Spleen (tissue), 7 donors: Measurements from ENCODE around the gene AQP5.

Experiments used
- POLR2A ChIP-seq, 3 donors: fragments of 450-650 bp; IDR thresholded peaks; one replicate each; pipeline ENCODE4 v1.5.1; 2017; ENCODE audit warnings: antibody characterized with exemption in 3 of 3, mild to moderate bottlenecking in 1 of 3
- POLR2AphosphoS5 ChIP-seq, 3 donors: sonication (generic); formaldehyde crosslinking; IDR thresholded peaks; one replicate each; pipeline ENCODE4 v1.5.1; 2017; ENCODE audit warnings: antibody characterized with exemption in 3 of 3
- TF ChIP-seq, protein P1 (sequence below), 11 experiments: fragments of 200-600 bp in 7 of 11; fragments of 450-650 bp in 4 of 11; sonication (generic) in 4 of 11; IDR thresholded peaks in 8 of 11; conservative IDR thresholded peaks in 3 of 11; 1 replicate in 7 of 11; 2 replicates in 4 of 11; pipeline versions ENCODE4 v1.4.0 to v1.8.0; 2016 to 2021; ENCODE audit warnings: antibody characterized with exemption in 11 of 11, inconsistent platforms in 4 of 11, mild to moderate bottlenecking in 1 of 11
- donor health status: DM: no; HTN: no; CAD: no; lungs with moderate emphysema.
- donor health status: DM: no; HTN: no; CAD: no.
- donor health status: DM: no; HTN: no; CAD: no.

DNA sequence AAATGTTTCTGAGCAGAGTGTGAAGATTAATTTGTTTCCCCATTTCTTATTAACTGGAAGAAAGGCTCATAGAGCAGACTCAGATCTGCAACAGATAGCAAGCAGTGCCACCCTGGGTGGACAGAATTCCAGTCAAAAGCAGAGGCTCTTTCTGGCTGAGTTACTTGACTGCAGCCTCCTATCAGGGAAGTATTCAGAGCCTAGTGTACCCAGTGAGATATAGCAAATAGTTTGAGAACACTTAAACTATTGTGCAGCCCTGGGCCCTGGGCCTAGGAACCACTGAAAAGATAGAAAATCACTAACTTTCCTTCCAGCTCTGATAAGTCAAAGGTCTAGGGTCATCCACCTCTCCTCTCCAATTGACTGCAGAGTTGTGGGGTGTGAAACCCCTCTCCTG, 22.4 kb upstream of the AQP5 start:
- TF ChIP-seq, protein P1, sequence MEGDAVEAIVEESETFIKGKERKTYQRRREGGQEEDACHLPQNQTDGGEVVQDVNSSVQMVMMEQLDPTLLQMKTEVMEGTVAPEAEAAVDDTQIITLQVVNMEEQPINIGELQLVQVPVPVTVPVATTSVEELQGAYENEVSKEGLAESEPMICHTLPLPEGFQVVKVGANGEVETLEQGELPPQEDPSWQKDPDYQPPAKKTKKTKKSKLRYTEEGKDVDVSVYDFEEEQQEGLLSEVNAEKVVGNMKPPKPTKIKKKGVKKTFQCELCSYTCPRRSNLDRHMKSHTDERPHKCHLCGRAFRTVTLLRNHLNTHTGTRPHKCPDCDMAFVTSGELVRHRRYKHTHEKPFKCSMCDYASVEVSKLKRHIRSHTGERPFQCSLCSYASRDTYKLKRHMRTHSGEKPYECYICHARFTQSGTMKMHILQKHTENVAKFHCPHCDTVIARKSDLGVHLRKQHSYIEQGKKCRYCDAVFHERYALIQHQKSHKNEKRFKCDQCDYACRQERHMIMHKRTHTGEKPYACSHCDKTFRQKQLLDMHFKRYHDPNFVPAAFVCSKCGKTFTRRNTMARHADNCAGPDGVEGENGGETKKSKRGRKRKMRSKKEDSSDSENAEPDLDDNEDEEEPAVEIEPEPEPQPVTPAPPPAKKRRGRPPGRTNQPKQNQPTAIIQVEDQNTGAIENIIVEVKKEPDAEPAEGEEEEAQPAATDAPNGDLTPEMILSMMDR (IDR thresholded peaks at IDR 0.05 in 8 of 11, conservative IDR thresholded peaks at IDR 0.05 in 3 of 11): no peak
- no peak for TF ChIP-seq POLR2AphosphoS5 (IDR thresholded peaks at IDR 0.05)
- no peak for TF ChIP-seq POLR2A (IDR thresholded peaks at IDR 0.05)
